Stimulated activated naive CD4-positive, alpha-beta T cell (primary cell): ENCODE data around the gene TTC7B.

ENCODE experiments used
- DNase-seq, 6 experiments: peaks; one replicate each; lab custom pipeline; 2025; lab: John Stamatoyannopoulos, UW

TTC7B gene

GRCh38 chr14:90511252-90511651 is 305.0 kb downstream of the TTC7B start:
- no peak for DNase-seq

- DNase-seq = no peak
Observed at GRCh38 chr14:90510159-90510558, 306.1 kb downstream of the TTC7B start.

- DNase-seq = no peak
Observed at GRCh38 chr14:90509403-90509802, 306.8 kb downstream of the TTC7B start.

GRCh38 chr14:90508536-90509254 is 307.5 kb downstream of the TTC7B start:
- DNase-seq = no peak

GRCh38 chr14:90508036-90508435 is 308.2 kb downstream of the TTC7B start:
- no peak for DNase-seq

GRCh38 chr14:90507428-90507827 is 308.8 kb downstream of the TTC7B start:
- DNase-seq = no peak

- no peak for DNase-seq
Observed at GRCh38 chr14:90506748-90507147, 309.5 kb downstream of the TTC7B start.

GRCh38 chr14:90505531-90505930 is 310.7 kb downstream of the TTC7B start:
- no peak for DNase-seq

- DNase-seq = no peak
Observed at GRCh38 chr14:90504643-90505042, 311.6 kb downstream of the TTC7B start.

GRCh38 chr14:90503582-90503981 is 312.6 kb downstream of the TTC7B start:
- no peak for DNase-seq

GRCh38 chr14:90502760-90503159 is 313.5 kb downstream of the TTC7B start:
- no peak for DNase-seq

- no peak for DNase-seq
Observed at GRCh38 chr14:90500665-90501370, 315.4 kb downstream of the TTC7B start.

GRCh38 chr14:90499908-90500664 is 316.1 kb downstream of the TTC7B start:
- no peak for DNase-seq

- DNase-seq = no peak
Observed at GRCh38 chr14:90499121-90499520, 317.1 kb downstream of the TTC7B start.

GRCh38 chr14:90498198-90498597 is 318.0 kb downstream of the TTC7B start:
- DNase-seq = no peak

GRCh38 chr14:90496379-90496778 is 319.9 kb downstream of the TTC7B start:
- no peak for DNase-seq

- peak in 4 of 6 experiments; percentile 16 to 58 (median 38) for DNase-seq
Observed at GRCh38 chr14:90495357-90496276, 320.6 kb downstream of the TTC7B start.

GRCh38 chr14:90491911-90492531 is 324.2 kb downstream of the TTC7B start:
- DNase-seq = no peak

- DNase-seq = no peak
Observed at GRCh38 chr14:90491221-90491885, 324.9 kb downstream of the TTC7B start.

- no peak for DNase-seq
Observed at GRCh38 chr14:90490720-90491050, 325.5 kb downstream of the TTC7B start.
